ENCODE measurements around the gene SLC25A34. TPM values are rescaled to one million over a fixed set of nuclear protein-coding genes. Genes with fewer than 3 reads are reported as not detected.

SLC25A34 gene
- total and polyA plus RNA-seq, 9 donors, result 1.0 to 2.5 (median 1.9) TPM

- Histone ChIP-seq H3K4me1 (ENCODE audit: insufficient read depth) (peaks cover 5% of the 10 kb centered on the region), H3K36me3 (no peaks in the 10 kb centered on the region), H3K27me3 (no peaks in the 10 kb centered on the region), H3K4me3 (no peak overlapping the region), H3K27ac (no peak overlapping the region), H3K9me3 (no peaks in the 10 kb centered on the region)
- 78 to 86% (median 85%) methylated on average over 11 of the region's 11 CpGs for WGBS, 3 donors
- intact Hi-C loops (cut with DNase I), result loop anchor here in 3 of 4 donors (10.0 kb wide), 2 partner anchors 138 to 408 kb away; no protein-coding TSS in a partner anchor
- DNase-seq, result no peak
- no peak for TF ChIP-seq POLR2A (IDR thresholded peaks at IDR 0.05)
Measured at GRCh38 chr1:15733218-15733725, 2.8 kb upstream of the SLC25A34 start.

- 87 to 89% (median 89%) methylated on average over 27 of the region's 27 CpGs for WGBS, 3 donors
- Histone ChIP-seq H3K36me3 (no peaks in the 10 kb centered on the region), H3K27ac (no peak overlapping the region)
Measured at GRCh38 chr1:15733726-15734226, 2.3 kb upstream of the SLC25A34 start.

GRCh38 chr1:15734296-15734695 lies 1.8 kb upstream of the SLC25A34 start:
- intact Hi-C loops (cut with DNase I), result loop anchor here in 3 of 4 donors (10.0 kb wide), 2 partner anchors 139 to 409 kb away; no protein-coding TSS in a partner anchor
- H3K27me3 ChIP-seq, result no peaks in the 10 kb centered on the region
- no peak overlapping the region for H3K4me3 ChIP-seq
- TF ChIP-seq EP300 (IDR thresholded peaks at IDR 0.05) (no peak), POLR2A (IDR thresholded peaks at IDR 0.05) (no peak), CTCF (IDR thresholded peaks at IDR 0.05) (no peak)
- peaks cover 5% of the 10 kb centered on the region for H3K4me1 ChIP-seq (ENCODE audit: insufficient read depth)
- H3K27ac ChIP-seq, result no peak overlapping the region
- WGBS, 3 donors, result 67 to 78% (median 77%) methylated on average over 11 to 13 of the region's 13 CpGs
- DNase-seq, result no peak
- no peaks in the 10 kb centered on the region for H3K9me3 ChIP-seq
- no peaks in the 10 kb centered on the region for H3K36me3 ChIP-seq

More at GRCh38 chr1:15733726-15734226, 2.3 kb upstream of the SLC25A34 start:
- TF ChIP-seq POLR2A (IDR thresholded peaks at IDR 0.05) (no peak), EP300 (IDR thresholded peaks at IDR 0.05) (no peak), CTCF (IDR thresholded peaks at IDR 0.05) (no peak)
- H3K9me3 ChIP-seq, result no peaks in the 10 kb centered on the region
- peaks cover 5% of the 10 kb centered on the region for H3K4me1 ChIP-seq (ENCODE audit: insufficient read depth)
- no peaks in the 10 kb centered on the region for H3K27me3 ChIP-seq
- no peak for DNase-seq
- H3K4me3 ChIP-seq, result no peak overlapping the region
- intact Hi-C loops (cut with DNase I), result loop anchor here in 3 of 4 donors (10.0 kb wide), 2 partner anchors 139 to 409 kb away; no protein-coding TSS in a partner anchor

GRCh38 chr1:15734901-15735300 lies 1.2 kb upstream of the SLC25A34 start:
- Histone ChIP-seq H3K27ac (no peak overlapping the region), H3K36me3 (no peaks in the 10 kb centered on the region), H3K4me3 (no peak overlapping the region), H3K9me3 (no peaks in the 10 kb centered on the region), H3K27me3 (no peaks in the 10 kb centered on the region), H3K4me1 (ENCODE audit: insufficient read depth) (peaks cover 5% of the 10 kb centered on the region)
- no peak for DNase-seq
- TF ChIP-seq EP300 (IDR thresholded peaks at IDR 0.05), result no peak
- TF ChIP-seq POLR2A (IDR thresholded peaks at IDR 0.05), result no peak
- no peak for TF ChIP-seq CTCF (IDR thresholded peaks at IDR 0.05)
- WGBS, 3 donors, result 74 to 90% (median 82%) methylated on average over 15 to 17 of the region's 17 CpGs
- intact Hi-C loops (cut with DNase I), result loop anchor here in 3 of 4 donors (10.0 kb wide), 2 partner anchors 140 to 410 kb away; no protein-coding TSS in a partner anchor

All from ovary (tissue), 9 donors.